BLaER1 treated with 17β-estradiol and CSF1 and Interleukin-3, amounts not matched to agents 10 nM and 100 nM (cell line): ENCODE results near the gene UBAC2.

ENCODE experiments used
- H3K27ac ChIP-seq, 11 experiments: shearing (Covaris generic); formaldehyde crosslinking; 2 replicates each; pipeline ENCODE4 v1.8.1; 2022
- H3K27me3 ChIP-seq, 11 experiments: shearing (Covaris generic); formaldehyde crosslinking; 2 replicates each; pipeline ENCODE4 v1.8.1; 2022
- H3K36me3 ChIP-seq, 11 experiments: shearing (Covaris generic); formaldehyde crosslinking; 2 replicates each; pipeline ENCODE4 v1.8.1; 2022
- H3K4me1 ChIP-seq, 10 experiments: shearing (Covaris generic); formaldehyde crosslinking; 2 replicates each; pipeline ENCODE4 v1.8.1; 2022
- H3K4me2 ChIP-seq, 11 experiments: shearing (Covaris generic); formaldehyde crosslinking; 2 replicates each; pipeline ENCODE4 v1.8.1; 2022
- H3K4me3 ChIP-seq, 10 experiments: shearing (Covaris generic); formaldehyde crosslinking; 2 replicates each; pipeline ENCODE4 v1.8.1; 2022
- H3K9ac ChIP-seq, 11 experiments: shearing (Covaris generic); formaldehyde crosslinking; 2 replicates each; pipeline ENCODE4 v1.8.1; 2022
- H3K9me3 ChIP-seq, 11 experiments: shearing (Covaris generic); formaldehyde crosslinking; replicated peaks in 1 of 11; 2 replicates each; pipeline ENCODE4 v1.8.1; 2022
- H4K20me1 ChIP-seq, 11 experiments: shearing (Covaris generic); formaldehyde crosslinking; 2 replicates each; pipeline ENCODE4 v1.8.1; 2022
- Cebpa-rat ChIP-seq, 11 experiments: shearing (Covaris generic); IDR thresholded peaks; 2 replicates each; pipeline ENCODE4 v1.8.1; 2022

Gene UBAC2

GRCh38 chr13:99339736-99340397, 139.2 kb downstream of the UBAC2 start:
- Histone ChIP-seq H3K27me3 (no peaks in the 10 kb centered on the region), H4K20me1 (peaks cover 0 to 10% (median 0%) of the 10 kb centered on the region in 11 experiments; a peak in 3 of 22 replicates), H3K4me1 (peaks cover 13 to 30% (median 20%) of the 10 kb centered on the region in 10 experiments), H3K27ac (no peak overlapping the region; a peak in 1 of 22 replicates), H3K4me2 (no peak overlapping the region), H3K4me3 (no peak overlapping the region), H3K9ac (no peak overlapping the region), H3K9me3 (no peaks in the 10 kb centered on the region), H3K36me3 (peaks cover 46 to 87% (median 72%) of the 10 kb centered on the region in 11 experiments)
- TF ChIP-seq Cebpa-rat (IDR thresholded peaks at IDR 0.05): no peak

GRCh38 chr13:99340638-99341037, 140.0 kb downstream of the UBAC2 start:
- Histone ChIP-seq H3K4me2 (no peak overlapping the region), H3K9ac (no peak overlapping the region), H3K9me3 (no peaks in the 10 kb centered on the region), H3K4me1 (peaks cover 5 to 23% (median 12%) of the 10 kb centered on the region in 10 experiments), H4K20me1 (peaks cover 0 to 10% (median 0%) of the 10 kb centered on the region in 11 experiments; a peak in 3 of 22 replicates), H3K27me3 (no peaks in the 10 kb centered on the region), H3K27ac (no peak overlapping the region), H3K36me3 (peaks cover 54 to 95% (median 80%) of the 10 kb centered on the region in 11 experiments), H3K4me3 (no peak overlapping the region)
- TF ChIP-seq Cebpa-rat (IDR thresholded peaks at IDR 0.05): no peak

GRCh38 chr13:99341969-99342722, 141.5 kb downstream of the UBAC2 start:
- Histone ChIP-seq H3K9ac (no peak overlapping the region), H3K27me3 (no peaks in the 10 kb centered on the region), H3K9me3 (no peaks in the 10 kb centered on the region), H3K36me3 (peaks cover 69 to 99% (median 94%) of the 10 kb centered on the region in 11 experiments), H3K4me1 (peaks cover 0 to 25% (median 12%) of the 10 kb centered on the region in 10 experiments; a peak in 15 of 20 replicates), H3K27ac (no peak overlapping the region), H3K4me2 (no peak overlapping the region), H4K20me1 (peaks cover 0 to 20% (median 0%) of the 10 kb centered on the region in 11 experiments; a peak in 5 of 22 replicates), H3K4me3 (no peak overlapping the region)
- no peak for TF ChIP-seq Cebpa-rat (IDR thresholded peaks at IDR 0.05)

DNA sequence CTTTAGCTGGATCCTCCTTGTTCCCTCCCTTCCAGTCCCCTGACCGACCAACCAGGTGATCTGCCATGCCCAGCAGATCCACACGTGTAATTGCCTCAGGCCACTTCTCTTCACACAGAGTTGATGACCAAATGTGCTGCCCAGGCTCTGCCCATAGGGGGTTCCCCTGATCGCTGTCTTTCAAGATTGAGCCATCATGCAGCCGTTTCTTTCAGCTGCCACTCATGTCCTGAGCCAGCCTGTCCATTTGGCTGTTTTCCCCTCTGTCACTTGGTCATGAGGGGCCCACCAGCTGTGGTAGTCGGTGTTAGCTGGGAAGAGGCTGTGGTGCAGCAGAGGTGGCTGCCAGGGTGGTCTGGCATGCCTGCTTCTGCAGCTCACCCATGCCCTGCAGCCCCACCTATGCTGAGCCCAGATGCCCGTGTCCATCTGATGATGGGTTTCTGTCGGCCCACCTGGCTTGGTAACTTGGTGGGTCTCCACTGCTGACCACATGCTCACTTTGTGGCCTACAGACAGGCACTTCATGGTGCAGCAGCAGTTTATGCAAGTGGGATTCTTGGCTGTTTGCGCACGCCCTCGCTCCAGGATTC, 142.2 kb downstream of the UBAC2 start:
- Histone ChIP-seq H3K36me3 (peaks cover 74 to 100% (median 96%) of the 10 kb centered on the region in 11 experiments), H3K4me2 (no peak overlapping the region), H3K27ac (no peak overlapping the region), H3K4me3 (no peak overlapping the region), H4K20me1 (peaks cover 0 to 25% (median 0%) of the 10 kb centered on the region in 11 experiments; a peak in 7 of 22 replicates), H3K9ac (no peak overlapping the region), H3K4me1 (peaks cover 0 to 32% (median 19%) of the 10 kb centered on the region in 10 experiments; a peak in 16 of 20 replicates), H3K9me3 (no peaks in the 10 kb centered on the region), H3K27me3 (no peaks in the 10 kb centered on the region)
- no peak for TF ChIP-seq Cebpa-rat (IDR thresholded peaks at IDR 0.05)

GRCh38 chr13:99344610-99345208, 144.1 kb downstream of the UBAC2 start:
- H3K4me3 ChIP-seq: no peak overlapping the region
- H4K20me1 ChIP-seq: peaks cover 0 to 37% (median 0%) of the 10 kb centered on the region in 11 experiments; a peak in 8 of 22 replicates
- H3K9me3 ChIP-seq: no peaks in the 10 kb centered on the region
- H3K27me3 ChIP-seq: no peaks in the 10 kb centered on the region
- H3K27ac ChIP-seq: no peak overlapping the region
- H3K36me3 ChIP-seq: peaks cover 89 to 100% (median 99%) of the 10 kb centered on the region in 11 experiments
- H3K4me1 ChIP-seq: peaks cover 0 to 28% (median 25%) of the 10 kb centered on the region in 10 experiments; a peak in 15 of 20 replicates
- no peak overlapping the region for H3K9ac ChIP-seq
- no peak for TF ChIP-seq Cebpa-rat (IDR thresholded peaks at IDR 0.05)
- no peak overlapping the region for H3K4me2 ChIP-seq

DNA sequence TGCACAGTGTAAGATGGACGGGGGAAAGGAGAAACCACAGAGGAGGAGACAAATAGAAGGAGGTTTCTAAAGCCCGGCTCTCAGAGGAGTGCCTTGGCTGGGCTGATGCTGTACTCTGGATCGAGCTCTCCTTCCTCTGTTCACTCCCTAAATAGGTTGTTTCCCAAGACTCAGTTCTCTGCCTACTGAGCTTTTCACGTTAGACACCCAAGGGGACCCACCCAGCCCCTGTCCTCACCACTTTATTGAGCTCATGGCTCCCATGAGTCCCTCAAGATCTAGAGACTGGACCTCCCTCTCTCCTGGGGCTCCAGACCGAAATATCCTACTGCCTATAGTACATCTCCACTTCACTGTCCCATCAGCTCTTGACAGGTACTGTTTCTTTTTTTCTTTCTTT, 144.7 kb downstream of the UBAC2 start:
- TF ChIP-seq Cebpa-rat (IDR thresholded peaks at IDR 0.05): no peak
- Histone ChIP-seq H3K27me3 (no peaks in the 10 kb centered on the region), H3K36me3 (peaks cover 86 to 100% (median 98%) of the 10 kb centered on the region in 11 experiments), H3K9me3 (no peaks in the 10 kb centered on the region), H3K4me3 (no peak overlapping the region), H3K27ac (no peak overlapping the region), H3K4me2 (no peak overlapping the region), H3K9ac (no peak overlapping the region), H4K20me1 (peaks cover 0 to 39% (median 0%) of the 10 kb centered on the region in 11 experiments; a peak in 8 of 22 replicates), H3K4me1 (peaks cover 0 to 28% (median 25%) of the 10 kb centered on the region in 10 experiments; a peak in 15 of 20 replicates)

GRCh38 chr13:99346335-99347042, 145.8 kb downstream of the UBAC2 start:
- Histone ChIP-seq H3K4me2 (peak overlapping the region in 7 of 11 experiments; percentile 2 to 68 (median 46); a peak in 13 of 22 replicates), H3K4me3 (no peak overlapping the region), H3K27ac (peak overlapping the region in 3 of 11 experiments; percentile 8 to 62 (median 53); a peak in 4 of 22 replicates), H3K9ac (no peak overlapping the region), H4K20me1 (peaks cover 0 to 43% (median 0%) of the 10 kb centered on the region in 11 experiments; a peak in 9 of 22 replicates), H3K9me3 (no peaks in the 10 kb centered on the region), H3K27me3 (no peaks in the 10 kb centered on the region), H3K36me3 (peaks cover 85 to 100% (median 98%) of the 10 kb centered on the region in 11 experiments), H3K4me1 (peaks cover 0 to 28% (median 25%) of the 10 kb centered on the region in 10 experiments; a peak in 15 of 20 replicates)
- no peak for TF ChIP-seq Cebpa-rat (IDR thresholded peaks at IDR 0.05)
